ENCODE measurements around the gene GRM5. TPM values are rescaled to one million over a fixed set of nuclear protein-coding genes. Genes with fewer than 3 reads are reported as not detected.
"Not testable (repeated sequence)": the region's sequence is repeated elsewhere in the genome, so short reads cannot be mapped to it uniquely, and the experiment has no call there.

GRM5 gene
- total RNA-seq, 1 donor from 2014 or later, result not detected

GRCh38 chr11:88544656-88545280, 521.0 kb downstream of the GRM5 start:
- no peak for DNase-seq (ENCODE audit: low read depth)

GRCh38 chr11:88543902-88544655, 521.7 kb downstream of the GRM5 start:
- DNase-seq (ENCODE audit: low read depth), result peak; percentile 88

- DNase-seq (ENCODE audit: low read depth), result no peak
Observed at GRCh38 chr11:88541006-88541405, 524.8 kb downstream of the GRM5 start.

- DNase-seq (ENCODE audit: low read depth), result no peak
Observed at GRCh38 chr11:88538098-88538497, 527.7 kb downstream of the GRM5 start.

GRCh38 chr11:88537613-88538012, 528.2 kb downstream of the GRM5 start:
- no peak for DNase-seq (ENCODE audit: low read depth)

- DNase-seq (ENCODE audit: low read depth), result no peak
Observed at GRCh38 chr11:88536616-88537265, 529.0 kb downstream of the GRM5 start.

- peak; percentile 82 for DNase-seq (ENCODE audit: low read depth)
Observed at GRCh38 chr11:88535916-88536547, 529.8 kb downstream of the GRM5 start.

- DNase-seq (ENCODE audit: low read depth), result peak; percentile 13
Observed at GRCh38 chr11:88535266-88535665, 530.5 kb downstream of the GRM5 start.

GRCh38 chr11:88534706-88535105, 531.1 kb downstream of the GRM5 start:
- DNase-seq (ENCODE audit: low read depth), result not testable (repeated sequence)

- DNase-seq (ENCODE audit: low read depth), result no peak
Observed at GRCh38 chr11:88534185-88534584, 531.6 kb downstream of the GRM5 start.

- no peak for DNase-seq (ENCODE audit: low read depth)
Observed at GRCh38 chr11:88533001-88533400, 532.8 kb downstream of the GRM5 start.

- no peak for DNase-seq (ENCODE audit: low read depth)
Observed at GRCh38 chr11:88531831-88532230, 534.0 kb downstream of the GRM5 start.

- DNase-seq (ENCODE audit: low read depth), result no peak
Observed at GRCh38 chr11:88529426-88529825, 536.4 kb downstream of the GRM5 start.

GRCh38 chr11:88523386-88524071, 542.3 kb downstream of the GRM5 start:
- peak; percentile 8 for DNase-seq (ENCODE audit: low read depth)

- DNase-seq (ENCODE audit: low read depth), result no peak
Observed at GRCh38 chr11:88522624-88523385, 543.0 kb downstream of the GRM5 start.

GRCh38 chr11:88521799-88522201, 544.0 kb downstream of the GRM5 start:
- DNase-seq (ENCODE audit: low read depth), result no peak

GRCh38 chr11:88521399-88521798, 544.4 kb downstream of the GRM5 start:
- no peak for DNase-seq (ENCODE audit: low read depth)

- no peak for DNase-seq (ENCODE audit: low read depth)
Observed at GRCh38 chr11:88520391-88520790, 545.4 kb downstream of the GRM5 start.

- DNase-seq (ENCODE audit: low read depth), result no peak
Observed at GRCh38 chr11:88515002-88515401, 550.8 kb downstream of the GRM5 start.

- no peak for DNase-seq (ENCODE audit: low read depth)
Observed at GRCh38 chr11:88511006-88511405, 554.8 kb downstream of the GRM5 start.
